Body of pancreas (tissue), 4 donors: Measurements from ENCODE around the gene IRGQ. TPM values are rescaled to one million over a fixed set of nuclear protein-coding genes. Genes with fewer than 3 reads are reported as not detected.

Experiments
- ATAC-seq: fragments of 150-250 bp; one replicate; pipeline ENCODE4 v1.9.1; 2016
- DNase-seq, 4 donors: peaks; one replicate each; pipeline ENCODE4 v3.0.0-alpha.2; 2019
- H3K27ac ChIP-seq, 4 donors: fragments of 200-600 bp; sonication (generic); 1 replicate in 3 of 4; 2 replicates in 1 of 4; pipeline versions ENCODE4 v1.5.1 to v1.6.1; 2016 to 2019; ENCODE audit warnings: mild to moderate bottlenecking in 1 of 4, mixed read lengths in 1 of 4, moderate library complexity in 1 of 4
- H3K27me3 ChIP-seq, 2 donors: fragments of 200-600 bp; sonication (generic); one replicate each; pipeline ENCODE4 v1.6.0; 2016; ENCODE audit warnings: mild to moderate bottlenecking in 1 of 2
- H3K36me3 ChIP-seq, 2 donors: fragments of 200-600 bp; sonication (generic); replicated peaks in 1 of 2; 2 replicates each; pipeline ENCODE4 v1.5.1; 2016; ENCODE audit warnings: low read depth in 2 of 2; ENCODE audit not compliant: insufficient read depth in 1 of 2
- H3K4me1 ChIP-seq: fragments of 200-600 bp; sonication (generic); one replicate; pipeline ENCODE4 v1.6.0; 2016
- H3K4me3 ChIP-seq, 2 donors: fragments of 200-600 bp; sonication (generic); 1 replicate in 1 of 2; 2 replicates in 1 of 2; pipeline ENCODE4 v1.5.1; 2016 to 2019
- H3K9me3 ChIP-seq, 3 donors: fragments of 200-600 bp; sonication (generic); 1 replicate in 2 of 3; 2 replicates in 1 of 3; pipeline ENCODE4 v1.5.1; 2016
- POLR2A ChIP-seq, 3 donors: fragments of 450-650 bp; IDR thresholded peaks; one replicate each; pipeline ENCODE4 v1.6.1; 2016; ENCODE audit warnings: antibody characterized with exemption in 3 of 3, mild to moderate bottlenecking in 2 of 3
- WGBS, 2 donors: methylation state at CpG; one replicate each; pipeline ENCODE4 v1.1.5; 2017; 5-methylcytosine and 5-hydroxymethylcytosine counted together
- intact Hi-C: fragments of 100-400 bp; cut with DNase I; formaldehyde crosslinking; loops from one replicate; pipeline ENCODE4 v1.15.1; 2023
- total RNA-seq, 2 donors: library from RNA; depleted of rRNA; stranded (reverse); fragments of >200 nt; gene quantifications; one replicate each; pipeline ENCODE4 v1.1.0, GENCODE V29; 2016
- TF ChIP-seq, protein P1 (sequence below), 7 experiments: fragments of 450-650 bp in 4 of 7; fragments of 200-600 bp in 3 of 7; sonication (generic) in 3 of 7; IDR thresholded peaks; one replicate each; pipeline ENCODE4 v1.5.1; 2016 to 2019; ENCODE audit warnings: antibody characterized with exemption in 7 of 7

The IRGQ gene
- total RNA-seq, 2 donors from 2014 or later = 9.1 to 20.1 TPM

DNA sequence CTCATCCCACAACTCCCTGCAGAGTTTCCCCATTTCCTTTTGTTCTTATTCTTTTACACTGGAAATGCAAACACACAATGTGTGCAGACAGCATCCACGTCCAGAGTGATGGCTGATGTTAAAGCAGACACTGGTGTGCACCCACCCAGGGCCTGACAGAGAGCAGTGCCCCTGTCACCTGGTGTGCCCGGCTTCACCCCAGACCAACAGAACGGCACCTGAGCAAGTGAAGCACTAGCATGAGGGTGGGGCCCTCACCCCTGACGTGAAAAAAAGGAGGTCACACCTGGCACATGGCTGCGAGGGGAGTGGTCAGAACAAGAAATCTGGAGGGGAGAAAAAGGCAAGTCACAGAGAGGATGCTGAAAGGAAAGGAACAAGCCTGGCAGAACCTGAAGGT, 50.7 kb downstream of the IRGQ start:
- Histone ChIP-seq H3K9me3 (no peaks in the 10 kb centered on the region), H3K4me3 (no peak overlapping the region), H3K36me3 (peaks cover 0 to 18% of the 10 kb centered on the region in 2 donors), H3K27me3 (no peaks in the 10 kb centered on the region), H3K4me1 (no peaks in the 10 kb centered on the region), H3K27ac (no peak overlapping the region)
- 89 to 92% methylated on average over 4 to 5 of the region's 5 CpGs for WGBS, 2 donors
- intact Hi-C loops = no loop called here
- no peak for DNase-seq
- ATAC-seq = no peak
- TF ChIP-seq POLR2A (IDR thresholded peaks at IDR 0.05) = no peak
- TF ChIP-seq, protein P1, sequence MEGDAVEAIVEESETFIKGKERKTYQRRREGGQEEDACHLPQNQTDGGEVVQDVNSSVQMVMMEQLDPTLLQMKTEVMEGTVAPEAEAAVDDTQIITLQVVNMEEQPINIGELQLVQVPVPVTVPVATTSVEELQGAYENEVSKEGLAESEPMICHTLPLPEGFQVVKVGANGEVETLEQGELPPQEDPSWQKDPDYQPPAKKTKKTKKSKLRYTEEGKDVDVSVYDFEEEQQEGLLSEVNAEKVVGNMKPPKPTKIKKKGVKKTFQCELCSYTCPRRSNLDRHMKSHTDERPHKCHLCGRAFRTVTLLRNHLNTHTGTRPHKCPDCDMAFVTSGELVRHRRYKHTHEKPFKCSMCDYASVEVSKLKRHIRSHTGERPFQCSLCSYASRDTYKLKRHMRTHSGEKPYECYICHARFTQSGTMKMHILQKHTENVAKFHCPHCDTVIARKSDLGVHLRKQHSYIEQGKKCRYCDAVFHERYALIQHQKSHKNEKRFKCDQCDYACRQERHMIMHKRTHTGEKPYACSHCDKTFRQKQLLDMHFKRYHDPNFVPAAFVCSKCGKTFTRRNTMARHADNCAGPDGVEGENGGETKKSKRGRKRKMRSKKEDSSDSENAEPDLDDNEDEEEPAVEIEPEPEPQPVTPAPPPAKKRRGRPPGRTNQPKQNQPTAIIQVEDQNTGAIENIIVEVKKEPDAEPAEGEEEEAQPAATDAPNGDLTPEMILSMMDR (IDR thresholded peaks at IDR 0.05) = no peak

DNA sequence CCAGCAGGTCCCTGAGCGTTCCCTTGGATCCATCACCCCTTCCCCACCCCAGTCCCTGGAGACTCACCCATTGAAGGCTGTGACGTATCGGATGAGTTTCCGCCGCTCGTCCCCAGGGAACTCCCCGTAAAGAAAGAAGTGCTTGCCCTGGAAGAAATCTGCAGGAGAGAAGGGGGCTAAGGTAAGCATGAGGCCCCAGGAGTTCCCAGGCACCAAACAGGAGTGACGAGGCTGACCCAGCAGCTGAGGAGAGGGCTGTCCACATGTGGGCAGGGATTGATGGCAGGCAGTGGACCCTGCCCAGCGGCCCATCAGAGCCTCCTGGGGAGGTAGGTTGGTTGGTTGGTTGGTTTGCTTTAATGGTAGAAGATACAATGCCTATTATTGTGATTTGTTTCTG, 51.9 kb downstream of the IRGQ start:
- H3K27ac ChIP-seq = no peak overlapping the region
- no peak overlapping the region for H3K4me3 ChIP-seq
- WGBS, 2 donors = 97 to 100% methylated on average over 9 of the region's 9 CpGs
- peaks cover 0 to 18% of the 10 kb centered on the region in 2 donors for H3K36me3 ChIP-seq
- H3K4me1 ChIP-seq = no peaks in the 10 kb centered on the region
- TF ChIP-seq POLR2A (IDR thresholded peaks at IDR 0.05) = no peak
- TF ChIP-seq, protein P1 (IDR thresholded peaks at IDR 0.05) = no peak
- ATAC-seq (no peak), DNase-seq (no peak)
- H3K9me3 ChIP-seq = peaks cover 0 to 2% (median 0%) of the 10 kb centered on the region in 3 donors
- intact Hi-C loops = loop anchor here (5.0 kb wide), 1 partner anchor 103 kb away; no protein-coding TSS in a partner anchor
- H3K27me3 ChIP-seq = no peaks in the 10 kb centered on the region

DNA sequence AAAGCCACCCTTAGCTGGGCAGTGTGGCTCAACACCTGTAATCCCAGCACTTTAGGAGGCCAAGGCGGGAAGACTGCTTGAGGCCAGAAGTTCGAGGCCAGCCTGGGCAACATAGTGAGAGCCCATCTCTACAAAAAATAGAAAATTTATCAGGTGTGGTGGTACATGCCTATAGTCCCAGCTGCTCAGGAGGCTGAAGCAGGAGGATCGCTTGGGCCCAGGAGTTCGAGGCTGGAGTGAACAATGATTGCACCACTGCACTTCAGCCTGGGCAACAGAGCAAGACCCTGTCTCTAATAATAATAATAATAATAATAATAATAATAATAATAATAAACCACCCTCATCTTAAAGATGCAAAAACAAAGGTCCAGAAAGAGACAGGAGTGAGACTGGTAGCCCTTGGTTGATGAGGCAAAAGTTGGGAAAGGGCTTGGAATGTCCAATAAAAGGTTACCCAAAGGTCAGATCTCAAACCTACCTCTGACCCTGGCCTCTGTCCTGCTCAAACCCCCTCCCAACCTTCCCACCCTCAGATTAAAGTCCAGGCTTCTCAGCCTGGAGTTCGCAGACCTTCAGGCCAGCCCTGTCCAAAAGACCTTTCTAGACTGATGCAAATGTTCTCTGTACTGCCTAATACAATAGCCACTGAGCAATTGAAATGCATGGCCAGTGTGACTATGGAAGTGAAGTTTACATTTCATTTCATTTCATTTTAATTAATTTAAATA, 53.8 kb downstream of the IRGQ start:
- DNase-seq (no peak), ATAC-seq (no peak)
- 93 to 97% methylated on average over 5 of the region's 5 CpGs for WGBS, 2 donors
- no peaks in the 10 kb centered on the region for H3K27me3 ChIP-seq
- no peaks in the 10 kb centered on the region for H3K4me1 ChIP-seq
- no peak overlapping the region for H3K4me3 ChIP-seq
- no peak overlapping the region for H3K27ac ChIP-seq
- peaks cover 0 to 8% (median 0%) of the 10 kb centered on the region in 3 donors for H3K9me3 ChIP-seq
- intact Hi-C loops = loop anchor here (5.0 kb wide), 1 partner anchor 105 kb away; no protein-coding TSS in a partner anchor
- peaks cover 0 to 20% of the 10 kb centered on the region in 2 donors for H3K36me3 ChIP-seq
- no peak for TF ChIP-seq POLR2A (IDR thresholded peaks at IDR 0.05)
- TF ChIP-seq, protein P1 (IDR thresholded peaks at IDR 0.05) = no peak

DNA sequence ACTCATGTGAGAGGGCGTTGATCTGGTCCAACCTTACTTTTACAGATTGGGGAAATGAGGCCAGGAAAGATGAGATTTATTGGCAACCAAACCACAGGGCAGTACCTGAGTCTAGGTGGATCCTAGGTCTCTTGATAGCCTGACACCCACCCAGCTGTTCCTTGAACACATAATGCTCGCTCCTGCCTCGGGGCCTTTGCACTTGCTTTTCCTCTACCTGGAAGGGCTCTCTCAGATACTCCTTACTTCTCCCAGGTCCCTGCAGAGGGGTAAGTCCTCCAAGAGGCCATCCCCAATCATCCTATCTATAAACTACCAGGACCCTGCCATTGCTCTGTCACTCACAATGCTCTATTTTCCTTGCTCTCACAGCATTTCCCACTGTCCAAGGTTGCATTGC, 55.6 kb downstream of the IRGQ start:
- Histone ChIP-seq H3K4me3 (no peak overlapping the region), H3K27ac (no peak overlapping the region), H3K9me3 (peaks cover 0 to 8% (median 0%) of the 10 kb centered on the region in 3 donors), H3K4me1 (peaks cover 3% of the 10 kb centered on the region), H3K36me3 (peaks cover 0 to 20% of the 10 kb centered on the region in 2 donors), H3K27me3 (no peaks in the 10 kb centered on the region)
- DNase-seq (no peak), ATAC-seq (no peak)
- 98 to 100% methylated on average over 3 of the region's 3 CpGs for WGBS, 2 donors
- intact Hi-C loops = loop anchor here (5.0 kb wide), 1 partner anchor 107 kb away; no protein-coding TSS in a partner anchor
- TF ChIP-seq, protein P1 (IDR thresholded peaks at IDR 0.05) = no peak
- TF ChIP-seq POLR2A (IDR thresholded peaks at IDR 0.05) = no peak

DNA sequence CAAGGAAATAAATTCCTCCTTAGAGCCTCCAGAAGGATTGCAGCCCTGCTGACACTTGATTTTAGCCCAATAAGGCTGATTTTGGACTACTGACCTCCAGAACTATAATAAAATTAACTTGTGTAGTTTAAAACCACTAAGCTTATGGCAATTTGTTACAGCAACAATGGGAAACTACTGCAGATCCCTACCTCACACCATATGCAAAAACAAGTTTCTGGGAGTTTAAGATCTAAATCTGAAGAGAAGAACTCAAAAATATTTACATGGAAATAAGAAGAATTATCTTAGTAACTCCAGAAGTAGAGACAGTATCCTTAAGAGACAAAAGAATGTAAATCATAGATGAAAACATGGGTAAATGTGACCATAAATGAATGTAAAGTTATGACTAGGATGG, 57.0 kb downstream of the IRGQ start:
- Histone ChIP-seq H3K4me1 (peaks cover 9% of the 10 kb centered on the region), H3K27me3 (no peaks in the 10 kb centered on the region), H3K36me3 (peaks cover 0 to 16% of the 10 kb centered on the region in 2 donors), H3K27ac (no peak overlapping the region), H3K9me3 (peaks cover 0 to 8% (median 0%) of the 10 kb centered on the region in 3 donors), H3K4me3 (no peak overlapping the region)
- intact Hi-C loops = no loop called here
- no peak for DNase-seq
- ATAC-seq = no peak
- TF ChIP-seq POLR2A (IDR thresholded peaks at IDR 0.05) = no peak
- TF ChIP-seq, protein P1 (IDR thresholded peaks at IDR 0.05) = no peak
